GM06990 (cell line): ENCODE measurements around the gene RIN3.

Experiments used
- DNase-seq: peaks from one replicate; pipeline ENCODE4 v3.0.0-alpha.2; 2011; ENCODE audit not compliant: insufficient read length; ENCODE audit errors: extremely low read depth
- H3K27me3 ChIP-seq: replicated peaks from 2 replicates; pipeline ENCODE4 v1.6.0; 2011; ENCODE audit warnings: low read length; ENCODE audit not compliant: control insufficient read depth, insufficient read depth
- H3K36me3 ChIP-seq: 2 replicates; pipeline ENCODE4 v1.5.1; 2011; ENCODE audit warnings: low read length; ENCODE audit not compliant: control insufficient read depth, insufficient read depth
- H3K4me3 ChIP-seq: replicated peaks from 2 replicates; pipeline ENCODE4 v1.5.1; 2011; ENCODE audit warnings: low read depth, mild to moderate bottlenecking, control low read depth, low read length
- TF ChIP-seq, protein P1 (sequence below): IDR thresholded peaks from 2 replicates; pipeline ENCODE4 v1.5.1; 2011; ENCODE audit warnings: low read length, control low read depth, mild to moderate bottlenecking, inconsistent platforms; ENCODE audit not compliant: insufficient read depth, poor library complexity, severe bottlenecking

The RIN3 gene

GRCh38 chr14:92718664-92719063 is 205.1 kb downstream of the RIN3 start:
- no peaks in the 10 kb centered on the region for H3K27me3 ChIP-seq
- H3K36me3 ChIP-seq, result peaks cover 8% of the 10 kb centered on the region
- no peak for DNase-seq
- TF ChIP-seq, protein P1, sequence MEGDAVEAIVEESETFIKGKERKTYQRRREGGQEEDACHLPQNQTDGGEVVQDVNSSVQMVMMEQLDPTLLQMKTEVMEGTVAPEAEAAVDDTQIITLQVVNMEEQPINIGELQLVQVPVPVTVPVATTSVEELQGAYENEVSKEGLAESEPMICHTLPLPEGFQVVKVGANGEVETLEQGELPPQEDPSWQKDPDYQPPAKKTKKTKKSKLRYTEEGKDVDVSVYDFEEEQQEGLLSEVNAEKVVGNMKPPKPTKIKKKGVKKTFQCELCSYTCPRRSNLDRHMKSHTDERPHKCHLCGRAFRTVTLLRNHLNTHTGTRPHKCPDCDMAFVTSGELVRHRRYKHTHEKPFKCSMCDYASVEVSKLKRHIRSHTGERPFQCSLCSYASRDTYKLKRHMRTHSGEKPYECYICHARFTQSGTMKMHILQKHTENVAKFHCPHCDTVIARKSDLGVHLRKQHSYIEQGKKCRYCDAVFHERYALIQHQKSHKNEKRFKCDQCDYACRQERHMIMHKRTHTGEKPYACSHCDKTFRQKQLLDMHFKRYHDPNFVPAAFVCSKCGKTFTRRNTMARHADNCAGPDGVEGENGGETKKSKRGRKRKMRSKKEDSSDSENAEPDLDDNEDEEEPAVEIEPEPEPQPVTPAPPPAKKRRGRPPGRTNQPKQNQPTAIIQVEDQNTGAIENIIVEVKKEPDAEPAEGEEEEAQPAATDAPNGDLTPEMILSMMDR, result no peak
- no peak overlapping the region for H3K4me3 ChIP-seq

DNA sequence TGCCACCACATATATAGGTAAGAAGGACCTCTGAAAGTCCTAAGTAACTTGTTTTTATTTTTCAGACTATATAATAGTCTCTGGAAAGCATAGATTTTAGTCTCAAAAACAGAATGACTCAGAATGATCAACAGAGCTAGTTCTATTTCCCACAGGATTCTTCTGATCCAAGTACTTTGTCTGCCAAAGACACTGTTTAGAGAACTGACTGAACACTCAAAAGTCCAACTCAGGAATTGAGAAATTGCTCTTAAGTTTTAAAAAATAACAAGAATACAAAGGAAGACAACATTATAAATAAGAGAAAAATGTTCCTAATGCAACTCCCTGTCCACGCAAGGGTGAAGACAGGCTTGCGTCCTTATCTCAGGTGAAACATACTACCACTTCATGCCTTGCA is 205.8 kb downstream of the RIN3 start:
- TF ChIP-seq, protein P1, result no peak
- no peak overlapping the region for H3K4me3 ChIP-seq
- DNase-seq, result no peak
- H3K27me3 ChIP-seq, result no peaks in the 10 kb centered on the region
- H3K36me3 ChIP-seq, result peaks cover 8% of the 10 kb centered on the region

GRCh38 chr14:92719890-92720323 is 206.3 kb downstream of the RIN3 start:
- H3K36me3 ChIP-seq, result peaks cover 8% of the 10 kb centered on the region
- TF ChIP-seq, protein P1, result no peak
- no peaks in the 10 kb centered on the region for H3K27me3 ChIP-seq
- H3K4me3 ChIP-seq, result no peak overlapping the region
- no peak for DNase-seq

DNA sequence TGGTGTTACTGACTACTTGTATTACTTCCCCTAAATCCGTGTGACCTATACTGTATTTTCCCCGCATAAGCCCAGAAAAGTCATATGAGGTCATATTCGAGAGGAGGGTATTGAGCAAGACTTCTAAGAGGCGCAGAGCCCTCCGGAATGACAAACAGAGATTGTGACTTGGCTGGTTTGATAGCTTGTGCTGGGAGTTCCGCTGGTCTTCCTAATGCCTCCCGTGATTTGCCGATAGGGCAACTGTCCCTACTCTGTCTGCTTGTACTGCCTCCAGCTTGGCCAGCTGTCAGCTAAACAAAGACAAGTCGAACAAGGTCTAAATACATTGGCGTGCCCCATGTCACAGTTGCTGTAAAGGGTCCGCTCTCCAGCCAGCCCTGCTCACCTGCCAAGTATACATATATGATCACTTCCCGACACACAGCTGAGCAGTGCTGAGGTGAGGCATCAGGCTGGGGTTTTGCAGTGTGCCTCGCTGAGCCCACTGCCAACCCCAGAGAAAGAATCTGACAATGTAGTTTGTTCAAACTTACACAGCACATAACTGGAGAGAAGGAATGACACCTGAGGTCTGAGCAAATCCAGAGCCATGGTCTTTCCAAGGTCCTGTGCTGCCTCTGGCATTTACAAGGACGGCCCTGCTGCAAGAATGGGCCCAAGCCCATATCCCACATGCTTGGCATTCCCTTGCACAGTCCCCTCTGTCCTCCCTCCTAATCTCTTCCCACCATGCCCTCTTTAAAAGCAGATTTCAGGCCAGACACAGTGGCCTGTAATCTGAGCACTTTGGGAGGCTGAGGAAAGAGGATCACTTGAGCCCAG is 211.1 kb downstream of the RIN3 start:
- DNase-seq, result no peak

GRCh38 chr14:92726135-92726932 is 212.8 kb downstream of the RIN3 start:
- H3K36me3 ChIP-seq, result peaks cover 11% of the 10 kb centered on the region
- TF ChIP-seq, protein P1, result no peak
- H3K27me3 ChIP-seq, result no peaks in the 10 kb centered on the region
- H3K4me3 ChIP-seq, result no peak overlapping the region
- DNase-seq, result no peak

More for the DNA sequence above, 211.1 kb downstream of the RIN3 start:
- TF ChIP-seq, protein P1, result no peak
- H3K27me3 ChIP-seq, result no peaks in the 10 kb centered on the region
- peaks cover 14% of the 10 kb centered on the region for H3K36me3 ChIP-seq
- no peak overlapping the region for H3K4me3 ChIP-seq
